Islet precursor cell (in vitro differentiated cells): ENCODE data around the gene FARSB.
A peak's percentile ranks its signal among the peaks of the same experiment; 100 is the strongest.
"Not testable (repeated sequence)": the region's sequence is repeated elsewhere in the genome, so short reads cannot be mapped to it uniquely, and the experiment has no call there.

Source experiments
- DNase-seq: peaks from one replicate; pipeline ENCODE4 v3.0.0-alpha.2; 2018

FARSB gene

DNA sequence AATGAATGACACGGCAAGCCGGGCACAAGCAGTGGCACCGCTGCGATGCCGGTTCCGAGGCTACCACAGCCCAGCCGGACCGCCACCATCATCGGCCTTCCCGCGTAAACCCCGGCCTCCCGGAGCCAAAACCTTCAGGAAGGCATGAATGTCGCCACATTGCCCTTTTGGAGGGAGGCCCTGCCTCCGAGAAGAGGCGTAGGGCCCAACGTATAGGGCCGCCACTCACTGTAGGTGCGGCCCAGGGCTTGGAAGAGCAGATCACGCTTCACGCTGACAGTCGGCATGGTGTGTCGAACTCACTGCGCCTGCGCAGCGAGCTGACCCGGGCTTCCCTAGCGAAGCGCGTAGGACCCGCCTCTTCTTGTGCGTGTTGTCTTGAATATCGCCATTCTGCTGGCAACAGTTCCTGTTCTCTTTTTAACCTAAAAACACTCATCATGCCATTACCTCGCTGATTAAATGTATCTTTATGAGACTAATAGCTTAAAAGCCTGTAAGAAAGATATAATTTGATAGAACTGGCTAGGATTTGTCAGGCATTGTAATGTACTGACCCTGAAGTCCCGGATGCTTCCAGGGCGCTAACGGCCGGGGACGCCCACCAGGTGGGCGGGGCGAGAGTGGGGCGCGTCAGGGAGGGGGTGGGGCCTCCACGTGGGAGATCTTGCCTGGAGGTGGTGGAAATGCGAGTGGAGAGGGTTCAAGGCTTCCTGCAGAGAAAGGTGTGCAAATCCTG, at the start of gene FARSB:
Gene FARSB (minus strand): TSS at position 306 of the 739 bp plus-strand sequence. CDS start 19 bp downstream, at position 287.
- peak; percentile 96 for DNase-seq

DNA sequence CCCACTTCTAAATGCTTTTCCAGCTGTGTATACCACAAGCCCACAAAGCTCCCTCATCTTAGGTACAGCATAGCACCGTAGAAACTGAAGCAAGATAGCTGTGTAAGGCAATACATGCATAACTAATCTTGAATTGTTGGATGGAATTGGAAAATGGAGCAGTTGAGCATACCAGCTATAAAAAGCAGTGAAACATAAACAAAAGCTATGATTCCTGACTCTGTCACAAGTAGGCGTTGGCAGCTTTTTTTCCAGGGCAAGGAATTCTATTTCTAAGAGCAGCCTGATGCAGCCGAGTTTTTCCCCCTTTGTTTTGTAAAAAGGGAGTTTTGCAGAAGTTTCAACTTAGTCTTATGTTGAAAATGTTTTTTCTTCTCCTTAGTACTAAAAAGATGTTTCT, 48.0 kb upstream of the FARSB start:
- DNase-seq = no peak

DNA sequence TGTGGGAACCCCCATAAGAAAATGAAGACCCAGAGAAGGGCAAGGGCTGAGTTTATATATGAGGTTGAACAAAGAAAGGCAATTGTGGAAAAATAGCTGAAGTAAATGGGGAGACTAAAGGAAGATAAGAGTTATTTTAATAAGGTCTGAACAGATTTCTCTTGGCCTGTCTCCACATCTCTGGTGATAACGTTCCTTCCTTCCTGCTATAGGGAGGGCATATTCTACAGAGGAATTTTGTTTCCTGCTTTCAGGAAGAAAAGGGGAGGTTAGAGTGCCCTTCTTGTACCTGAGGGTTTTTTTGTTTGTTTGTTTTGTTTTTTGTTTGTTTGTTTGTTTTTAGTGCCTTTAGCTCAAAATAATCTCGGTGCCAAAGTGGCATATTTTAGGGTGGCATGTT, 47.2 kb upstream of the FARSB start:
- DNase-seq = no peak

GRCh38 chr2:222701721-222702131, 45.8 kb upstream of the FARSB start:
- no peak for DNase-seq

DNA sequence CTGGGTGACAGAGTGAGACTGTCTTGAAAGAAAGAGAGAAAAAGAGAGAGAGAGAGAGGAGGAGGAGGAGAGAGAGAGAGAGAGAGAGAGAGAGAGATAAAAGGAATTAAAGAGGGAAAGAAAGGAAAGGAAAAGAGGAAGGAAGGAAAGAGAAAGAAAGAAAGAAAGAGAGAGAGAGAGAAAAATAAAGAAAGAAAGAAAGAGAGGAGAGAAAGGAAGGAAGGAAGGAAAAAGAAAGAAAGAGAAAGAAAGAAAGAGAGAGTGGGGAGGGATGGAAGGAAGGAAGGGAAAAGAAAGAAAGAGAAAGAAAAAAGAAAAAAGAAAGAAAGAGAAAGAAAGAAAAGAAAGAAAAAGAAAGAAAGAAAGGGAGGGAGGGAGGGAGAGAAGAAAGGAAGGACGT, 45.3 kb upstream of the FARSB start:
- no peak for DNase-seq

DNA sequence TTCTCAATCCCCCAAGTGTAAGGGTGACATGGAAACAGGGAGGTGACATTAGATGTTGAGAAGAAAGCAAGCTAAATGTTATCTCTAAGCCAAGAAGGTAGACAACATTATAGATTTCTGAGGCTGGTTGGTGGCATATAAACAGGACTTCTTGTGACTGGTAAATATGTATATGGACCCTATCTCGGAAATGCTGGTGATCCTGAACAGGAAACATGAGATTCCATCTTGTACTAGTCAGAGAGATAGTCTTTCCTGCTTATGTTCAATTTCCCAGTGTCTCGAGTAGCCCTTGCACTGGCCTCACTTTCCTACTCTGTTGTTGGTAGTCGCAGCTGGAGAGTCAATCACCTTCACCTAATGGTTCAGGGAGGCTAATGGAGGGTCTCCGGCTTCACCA, 42.4 kb upstream of the FARSB start:
- DNase-seq = no peak

GRCh38 chr2:222693837-222694236, 37.9 kb upstream of the FARSB start:
- DNase-seq = no peak

GRCh38 chr2:222693413-222693812, 37.5 kb upstream of the FARSB start:
- DNase-seq = not testable (repeated sequence)

- peak; percentile 83 for DNase-seq
These were observed 34.8 kb upstream of the FARSB start for GRCh38 chr2:222690564-222691200.

GRCh38 chr2:222689322-222689721, 33.4 kb upstream of the FARSB start:
- no peak for DNase-seq

DNA sequence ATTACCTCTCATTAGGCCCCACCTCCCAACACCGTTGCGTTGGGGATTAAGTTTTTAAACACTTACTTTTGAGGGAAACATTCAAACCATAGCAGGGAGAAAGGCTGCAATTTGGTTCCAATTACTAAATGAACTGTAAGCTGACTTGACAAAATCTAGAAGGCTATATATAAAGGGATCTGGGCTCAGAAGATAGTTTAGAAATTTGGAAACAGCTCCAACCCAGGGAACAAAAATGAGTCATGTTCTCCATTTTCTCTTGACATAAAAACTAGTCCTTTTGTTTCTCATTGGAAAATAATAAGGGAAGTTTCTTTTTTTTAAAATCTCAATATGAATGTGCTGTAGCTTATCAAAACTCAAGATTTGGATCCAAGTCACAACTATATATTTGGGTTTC, 33.0 kb upstream of the FARSB start:
- no peak for DNase-seq

GRCh38 chr2:222686086-222686750, 30.3 kb upstream of the FARSB start:
- no peak for DNase-seq

DNA sequence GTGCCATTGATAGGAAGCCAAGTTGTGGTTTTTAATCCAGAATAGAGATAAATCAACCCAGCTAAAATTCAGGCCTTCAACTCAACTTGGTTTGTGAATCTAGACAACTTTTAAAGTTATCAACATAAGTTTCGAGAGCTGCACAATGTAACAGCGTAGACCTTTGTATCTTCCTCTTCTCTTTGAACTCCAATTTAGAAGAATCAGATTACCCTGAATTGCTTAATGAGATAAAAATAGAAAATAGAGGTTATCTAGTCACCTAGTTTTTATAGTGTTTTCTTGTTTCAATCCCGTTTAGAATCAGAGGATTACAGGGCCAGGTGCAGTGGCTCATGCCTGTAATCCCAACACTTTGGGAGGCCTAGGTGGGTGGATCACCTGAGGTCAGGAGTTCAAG, 27.9 kb upstream of the FARSB start:
- DNase-seq = no peak

GRCh38 chr2:222677981-222678380, 22.1 kb upstream of the FARSB start:
- DNase-seq = no peak

DNA sequence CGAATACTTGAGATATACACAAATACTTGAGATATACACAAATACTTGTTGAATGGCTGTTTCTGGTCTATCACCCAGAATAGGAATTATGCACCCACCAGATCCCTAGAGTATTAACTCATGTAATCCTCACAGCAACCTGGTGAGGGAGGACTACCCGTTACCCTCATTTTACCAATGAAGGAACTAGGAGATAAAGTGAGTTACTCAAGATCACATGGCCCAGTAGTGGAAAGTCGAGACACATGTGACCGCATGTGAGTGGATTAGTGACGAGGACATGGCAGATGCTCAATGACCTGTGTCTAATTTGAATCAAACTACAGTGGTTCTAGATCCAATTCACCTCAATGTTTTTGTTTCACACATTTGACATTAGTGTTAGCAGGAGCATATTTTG, 18.0 kb upstream of the FARSB start:
- no peak for DNase-seq

DNA sequence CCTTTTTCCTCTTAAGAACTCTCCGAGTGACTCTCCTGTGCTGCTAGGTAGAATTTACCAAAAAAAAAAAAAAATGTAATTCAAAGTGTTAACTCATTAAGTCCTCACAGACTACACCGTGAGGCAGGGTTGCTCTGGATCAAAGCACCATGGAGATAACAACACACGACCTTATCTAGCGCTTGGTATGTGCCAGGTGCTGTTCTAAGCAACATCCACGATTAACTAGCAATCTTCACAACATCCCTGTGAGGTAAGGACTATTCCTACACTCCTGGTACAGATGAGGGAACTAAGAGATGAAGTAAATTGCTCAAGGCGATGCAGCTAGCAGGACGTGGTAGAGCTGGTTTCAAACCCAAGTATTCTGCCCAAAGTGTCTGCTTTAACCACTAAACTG, 17.4 kb upstream of the FARSB start:
- no peak for DNase-seq

GRCh38 chr2:222672068-222672401, 16.1 kb upstream of the FARSB start:
- no peak for DNase-seq

DNA sequence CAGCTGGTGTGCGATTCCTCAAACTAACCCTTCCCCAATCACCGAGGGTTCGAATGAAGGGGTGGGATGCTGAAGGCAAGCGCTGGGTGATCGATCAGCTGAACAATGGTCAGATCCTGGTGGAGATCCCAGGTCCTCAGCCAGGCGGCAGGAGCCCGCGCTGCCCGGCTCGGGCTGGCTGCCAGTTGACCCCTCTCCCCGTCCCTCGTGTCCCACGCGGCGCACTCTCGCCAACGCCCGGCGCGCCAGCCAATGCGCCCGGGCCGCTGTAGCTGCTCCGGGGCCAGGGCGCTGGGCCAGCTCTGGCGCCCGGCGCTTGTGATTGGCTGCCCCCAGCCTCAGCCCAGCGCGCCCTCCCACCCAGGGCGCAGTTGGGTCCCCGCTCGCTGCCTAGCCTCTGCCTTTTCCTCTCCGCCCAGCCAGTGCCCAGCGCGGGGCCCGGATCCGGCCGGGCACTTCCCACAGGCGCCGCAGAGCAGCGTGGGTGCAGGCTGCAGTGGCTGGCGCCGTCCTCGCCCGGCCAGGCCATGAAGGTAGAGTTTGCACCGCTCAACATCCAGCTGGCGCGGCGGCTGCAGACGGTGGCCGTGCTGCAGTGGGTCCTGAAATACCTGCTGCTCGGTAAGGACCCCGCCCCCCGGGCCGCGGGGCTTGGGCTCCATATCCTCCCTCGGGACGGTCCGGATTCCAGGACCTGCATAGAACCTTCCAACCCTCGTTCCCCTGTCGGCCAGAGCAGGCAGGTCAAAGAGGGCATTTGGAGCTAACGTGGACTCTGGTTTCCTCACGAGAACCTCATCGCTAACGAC, 15.6 kb upstream of the FARSB start, which contains the start of gene MOGAT1:
Gene MOGAT1 (plus strand): TSS at position 400 of the 809 bp plus-strand sequence. CDS start 128 bp downstream, at position 528.
- DNase-seq = peak; percentile 89

DNA sequence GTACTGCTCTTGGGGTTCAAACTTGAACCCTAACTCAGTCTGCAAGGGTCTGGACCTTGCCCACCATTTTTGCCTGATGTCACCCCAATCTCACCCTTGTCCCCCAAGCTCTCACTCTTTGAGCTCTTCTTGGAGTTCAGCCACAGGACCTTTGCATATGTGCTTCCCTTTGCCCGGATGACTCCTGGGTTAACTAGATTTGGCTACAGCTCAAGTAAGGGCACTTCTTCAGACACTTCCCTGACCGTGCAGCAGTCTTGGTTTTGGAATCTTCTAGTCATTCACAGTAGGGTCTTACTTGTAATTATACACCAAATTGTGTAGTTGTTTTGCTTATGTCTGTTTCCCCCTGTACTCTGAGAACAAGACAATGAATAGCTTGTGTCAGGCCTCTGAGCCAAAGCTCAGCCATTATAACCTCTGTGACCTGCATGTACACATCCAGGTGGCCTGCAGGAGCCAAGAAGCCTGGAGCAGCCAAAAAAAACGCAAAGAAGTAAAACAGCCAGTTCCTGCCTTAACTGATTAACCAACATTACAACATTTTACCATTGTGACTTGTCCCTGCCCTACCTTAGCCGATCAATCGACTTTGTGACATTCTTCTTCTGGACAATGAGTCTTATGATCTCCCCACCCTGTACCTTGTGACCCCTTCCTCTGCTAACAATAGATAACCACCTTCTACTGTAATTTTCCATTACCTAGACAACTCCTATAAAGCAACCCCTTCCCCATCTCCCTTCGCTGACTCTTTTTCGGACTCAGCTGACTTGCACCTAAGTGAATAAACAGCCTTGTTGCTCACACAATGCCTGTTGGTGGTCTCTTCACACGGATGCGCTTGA, 14.5 kb upstream of the FARSB start:
- DNase-seq = no peak

GRCh38 chr2:222669353-222669752, 13.5 kb upstream of the FARSB start:
- no peak for DNase-seq

DNA sequence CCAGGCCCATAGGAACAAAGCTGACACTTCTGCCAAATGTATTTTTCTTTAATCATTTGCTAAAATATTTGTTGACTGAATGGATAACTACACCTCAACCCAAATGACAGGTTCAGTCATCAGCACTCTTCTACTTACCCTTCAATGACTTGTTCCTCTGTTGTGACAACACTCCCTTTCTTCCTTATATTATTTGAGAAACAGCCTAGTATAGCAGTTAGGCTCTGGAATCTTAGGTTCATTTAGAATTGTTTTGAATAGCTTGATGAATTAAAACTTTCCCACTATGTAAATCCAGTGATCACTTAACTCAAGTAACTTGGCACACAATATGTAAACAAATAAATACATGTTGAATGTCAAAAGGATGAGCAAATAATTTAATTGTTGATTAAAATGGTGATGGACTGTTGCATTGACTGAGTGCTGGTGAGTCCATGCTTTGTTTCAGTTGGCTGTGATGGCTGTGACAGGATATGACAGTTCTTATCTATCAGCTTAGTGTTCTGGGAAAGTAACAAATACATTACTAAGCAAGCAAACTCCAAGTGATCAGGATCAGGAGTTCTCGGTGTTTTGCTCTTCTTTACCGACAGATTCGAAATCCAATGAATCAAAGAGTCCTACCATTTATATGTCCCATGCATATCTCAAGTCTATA, 12.7 kb upstream of the FARSB start:
- no peak for DNase-seq

- no peak for DNase-seq
These were observed 7.6 kb upstream of the FARSB start for GRCh38 chr2:222663479-222663878.
